Heart left ventricle (tissue), 16 donors: ENCODE data around the gene SPATS2L. TPM values are rescaled to one million over a fixed set of nuclear protein-coding genes. Genes with fewer than 3 reads are reported as not detected.

Experiments
- ATAC-seq, 4 donors: fragments of 200-7000 bp; cut with Tn5 transposase; one replicate each; pipeline ENCODE4 v1.9.1; 2020 to 2022; ENCODE audit warnings: moderate library complexity in 4 of 4, mild to moderate bottlenecking in 3 of 4, moderate number of reproducible peaks in 1 of 4
- DNase-seq, 5 donors: peaks; one replicate each; pipeline ENCODE4 v3.0.0-alpha.2; 2020
- H3K27ac ChIP-seq, 12 donors: fragments of 200-600 bp; sonication (generic) in 4 of 12; one replicate each; pipeline versions ENCODE4 v1.5.0 to v1.8.0; 2016 to 2022; ENCODE audit warnings: mild to moderate bottlenecking in 2 of 12
- H3K27me3 ChIP-seq, 9 donors: fragments of 200-600 bp; sonication (generic) in 2 of 9; one replicate each; pipeline versions ENCODE4 v1.5.1 to v1.8.0; 2016 to 2022; ENCODE audit warnings: mild to moderate bottlenecking in 3 of 9
- H3K36me3 ChIP-seq, 9 donors: fragments of 200-600 bp; sonication (generic) in 2 of 9; one replicate each; pipeline versions ENCODE4 v1.5.0 to v1.8.0; 2018 to 2022; ENCODE audit warnings: mild to moderate bottlenecking in 2 of 9
- H3K4me1 ChIP-seq, 12 donors: fragments of 200-600 bp; sonication (generic) in 4 of 12; one replicate each; pipeline versions ENCODE4 v1.5.0 to v1.8.0; 2016 to 2022; ENCODE audit warnings: mild to moderate bottlenecking in 3 of 12
- H3K4me3 ChIP-seq, 12 donors: fragments of 200-600 bp; sonication (generic) in 4 of 12; one replicate each; pipeline versions ENCODE4 v1.5.0 to v1.8.0; 2017 to 2022; ENCODE audit warnings: mild to moderate bottlenecking in 9 of 12, moderate library complexity in 4 of 12
- H3K9me3 ChIP-seq, 12 donors: fragments of 200-600 bp; sonication (generic) in 4 of 12; one replicate each; pipeline versions ENCODE4 v1.5.0 to v1.8.0; 2016 to 2022; ENCODE audit warnings: mild to moderate bottlenecking in 1 of 12
- CTCF ChIP-seq, 12 donors: fragments of 200-600 bp; sonication (generic) in 4 of 12; IDR thresholded peaks; one replicate each; pipeline versions ENCODE4 v1.5.0 to v1.8.0; 2018 to 2022; ENCODE audit warnings: antibody characterized with exemption in 12 of 12, mild to moderate bottlenecking in 5 of 12
- POLR2A ChIP-seq, 2 donors: fragments of 450-650 bp; IDR thresholded peaks; one replicate each; pipeline ENCODE4 v1.6.1; 2017; ENCODE audit warnings: antibody characterized with exemption in 2 of 2, mild to moderate bottlenecking in 2 of 2, moderate library complexity in 2 of 2
- WGBS, 4 donors: extraction: QIAGEN DNeasy Blood & Tissue Kit in 2 of 4; methylation state at CpG; one replicate each; pipeline versions ENCODE4 v1.1.5 to v1.1.7; 2013 to 2018; 5-methylcytosine and 5-hydroxymethylcytosine counted together
- intact Hi-C, 10 donors: fragments of 100-400 bp; cut with DNase I; formaldehyde crosslinking; loops; one replicate each; pipeline versions ENCODE4 v1.11.1 to v1.14.2; 2022
- polyA plus RNA-seq, 2 donors: library from polyadenylated mRNA; stranded (reverse); fragments of 200-250 nt; gene quantifications; one replicate each; pipeline ENCODE4 v1.2.3, GENCODE V29; 2013
- total RNA-seq, 9 donors: library from RNA; depleted of rRNA in 2 of 9; stranded (reverse); fragments of >200 nt in 2 of 9; fragmentation: NEBNext Ultra II Directional in 3 of 9; extraction: Animal tissue kit (Norgen Biotek cat#: 25700) in 3 of 9; gene quantifications; one replicate each; pipeline versions ENCODE4 v1.1.0 to v1.2.4, GENCODE V29; 2016 to 2023
- donor health status: ischemic (EF 13 %, LVEDD 7.1; RV severe dilation, severe dysfunction).
- donor health status: healthy with polysubstance abuse.
- donor health status: DM: no; HTN: yes; CAD: no.
- donor health status: DM: no; HTN: no; CAD: no.
- donor health status: ischemic (EF 25% LVEDD 6.9; RV normal size, moderate dysfunction).
- donor health status: ischemic (EF 25% LVEDD 5.7; RV mildly dilated, moderate dysfunction).
- donor health status: healthy.
- donor health status: DM: yes; HTN: yes; CAD: no.
- donor health status: ischemic (EF 35%, LVEDD 5.7; RV mildly dilated, moderate dysfunction).
- donor health status: nonischemic (EF 11% LVEDD 7.7; RV severe dilation, severe dysfunction).
- donor health status: DM: yes; HTN: yes; CAD: no.
- donor health status: PGD.
- donor health status: ischemic (EF 29% LVEDD 5.4; RV normal size, mild dysfunction).
- donor health status: nonischemic (EF 23%, LVEDD 6.1; RV moderate dilation, normal function).

SPATS2L gene
- total and polyA plus RNA-seq, 11 donors: 34.9 to 177 (median 102) TPM

DNA sequence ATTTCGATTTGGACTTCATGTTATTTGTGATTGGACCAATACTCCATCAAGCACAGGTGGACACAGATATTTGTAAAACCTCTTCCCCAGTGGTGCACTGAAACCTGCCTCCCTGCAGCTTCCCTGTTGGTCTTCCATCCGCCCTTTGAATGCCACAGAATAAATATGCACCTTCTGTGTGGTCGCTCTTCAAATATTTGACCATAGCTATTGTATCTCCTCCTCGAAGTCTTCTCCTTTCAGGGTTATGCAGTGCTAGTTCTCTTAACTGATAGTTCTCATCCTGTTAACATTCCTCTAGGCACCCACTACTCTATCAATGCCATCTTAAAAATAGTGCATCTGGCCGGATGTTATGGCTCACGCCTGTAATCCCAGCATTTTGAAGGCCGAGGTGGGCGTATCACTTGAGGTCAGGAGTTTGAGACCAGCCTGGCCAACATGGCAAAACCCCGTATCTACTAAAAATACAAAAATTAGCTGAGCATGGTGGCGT lies 12.5 kb downstream of the SPATS2L start:
- Histone ChIP-seq H3K36me3 (no peaks in the 10 kb centered on the region), H3K4me1 (peaks cover 3 to 68% (median 41%) of the 10 kb centered on the region in 12 donors), H3K27ac (peak overlapping the region in 1 of 12 donors; percentile 35), H3K27me3 (no peaks in the 10 kb centered on the region), H3K9me3 (no peaks in the 10 kb centered on the region), H3K4me3 (no peak overlapping the region)
- intact Hi-C loops: no loop called here
- no peak for DNase-seq
- no peak for ATAC-seq
- 78 to 87% (median 79%) methylated on average over 10 of the region's 10 CpGs for WGBS, 4 donors
- TF ChIP-seq CTCF (IDR thresholded peaks at IDR 0.05) (no peak), POLR2A (IDR thresholded peaks at IDR 0.05) (no peak)

DNA sequence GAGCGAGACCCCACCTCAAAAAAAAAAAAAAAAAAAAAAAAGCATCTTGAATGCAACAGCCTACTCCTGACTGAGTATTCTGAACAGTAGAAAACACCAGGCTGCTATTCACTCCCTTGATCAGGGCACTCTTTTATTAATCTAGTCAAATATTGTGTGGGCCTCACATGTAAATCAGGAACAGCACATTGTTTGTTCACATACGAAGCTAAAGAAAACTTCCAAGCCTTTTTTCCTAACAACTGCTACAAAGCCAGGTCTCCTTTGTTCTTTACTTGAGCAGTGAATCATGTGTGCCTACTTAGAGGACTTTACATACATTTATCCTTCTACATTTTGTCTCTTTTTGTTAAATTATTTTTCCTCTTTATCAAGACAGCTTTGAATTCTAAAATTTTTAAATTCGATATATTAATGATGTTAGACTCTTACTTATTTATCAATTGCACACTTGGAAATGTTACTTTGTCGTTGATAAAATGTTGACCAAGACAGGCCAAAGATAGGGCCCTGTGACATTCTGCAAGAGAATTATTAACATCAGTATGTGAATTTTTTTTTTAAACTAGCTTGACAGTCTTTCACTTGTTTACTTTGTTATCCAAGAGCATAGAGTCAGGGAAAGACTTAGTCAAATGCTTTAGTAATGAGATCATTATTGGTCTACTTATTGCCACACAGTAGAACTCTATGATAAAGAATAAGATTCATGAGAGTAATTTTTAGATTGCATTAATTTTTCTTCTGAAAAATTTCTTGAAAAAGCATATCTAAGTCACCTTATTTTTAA lies 13.2 kb downstream of the SPATS2L start:
- WGBS, 4 donors: 65 to 71% (median 68%) methylated on average over 4 of the region's 4 CpGs
- no peak for DNase-seq
- Histone ChIP-seq H3K4me1 (peaks cover 3 to 65% (median 41%) of the 10 kb centered on the region in 12 donors), H3K9me3 (no peaks in the 10 kb centered on the region), H3K27ac (peak overlapping the region in 9 of 12 donors; percentile 9 to 53 (median 39)), H3K36me3 (no peaks in the 10 kb centered on the region), H3K27me3 (no peaks in the 10 kb centered on the region), H3K4me3 (no peak overlapping the region)
- TF ChIP-seq CTCF (IDR thresholded peaks at IDR 0.05): no peak
- no peak for TF ChIP-seq POLR2A (IDR thresholded peaks at IDR 0.05)
- intact Hi-C loops: no loop called here
- ATAC-seq: peak; percentile 52 to 75 (median 70)

DNA sequence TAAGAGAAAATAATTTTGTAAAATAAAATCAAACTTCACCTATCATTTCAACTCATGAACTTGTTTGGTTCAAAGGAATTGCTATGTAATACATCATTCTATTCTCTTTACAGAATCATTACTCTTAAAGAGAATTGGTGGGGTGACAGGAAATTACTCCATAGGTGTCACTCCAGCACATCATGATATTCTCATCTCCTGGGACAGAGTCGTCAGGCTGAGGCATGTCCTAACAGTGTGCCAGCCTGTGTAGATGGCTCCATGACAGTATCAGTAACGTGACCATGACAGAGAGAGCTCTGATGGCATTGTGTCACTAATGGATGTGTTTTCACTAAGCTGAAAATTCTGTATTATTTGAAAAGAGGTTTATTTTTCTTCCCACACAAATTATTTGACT lies 13.9 kb downstream of the SPATS2L start:
- WGBS, 4 donors: 41 to 67% (median 46%) methylated on average over 2 of the region's 2 CpGs
- intact Hi-C loops: no loop called here
- TF ChIP-seq POLR2A (IDR thresholded peaks at IDR 0.05) (no peak), CTCF (IDR thresholded peaks at IDR 0.05) (no peak)
- DNase-seq (no peak), ATAC-seq (peak in 3 of 4 donors; percentile 67 to 72 (median 71))
- Histone ChIP-seq H3K36me3 (no peaks in the 10 kb centered on the region), H3K27me3 (no peaks in the 10 kb centered on the region), H3K27ac (peak overlapping the region in 8 of 12 donors; percentile 7 to 51 (median 31)), H3K4me1 (peaks cover 3 to 59% (median 41%) of the 10 kb centered on the region in 12 donors), H3K9me3 (no peaks in the 10 kb centered on the region), H3K4me3 (no peak overlapping the region)

- TF ChIP-seq POLR2A (IDR thresholded peaks at IDR 0.05) (no peak), CTCF (IDR thresholded peaks at IDR 0.05) (no peak)
- Histone ChIP-seq H3K4me1 (peaks cover 3 to 58% (median 37%) of the 10 kb centered on the region in 12 donors), H3K27ac (peak overlapping the region in 4 of 12 donors; percentile 7 to 40 (median 32)), H3K27me3 (no peaks in the 10 kb centered on the region), H3K9me3 (no peaks in the 10 kb centered on the region), H3K4me3 (no peak overlapping the region), H3K36me3 (no peaks in the 10 kb centered on the region)
- 61 to 78% (median 76%) methylated on average over 3 of the region's 3 CpGs for WGBS, 4 donors
- DNase-seq (no peak), ATAC-seq (no peak)
- intact Hi-C loops: no loop called here
Measured at GRCh38 chr2:200320991-200321390, 14.5 kb downstream of the SPATS2L start.
